HEK293T (cell line): Measurements from ENCODE around the gene SLC1A6.

Experiments used
- NFRKB ChIP-seq: fragments of 450-650 bp; IDR thresholded peaks from 2 replicates; pipeline ENCODE4 v1.6.1; 2016; ENCODE audit warnings: mild to moderate bottlenecking, moderate library complexity
- SP1 ChIP-seq: fragments of 450-650 bp; IDR thresholded peaks from 2 replicates; pipeline ENCODE4 v1.6.1; 2017
- SUZ12 ChIP-seq: fragments of 450-650 bp; IDR thresholded peaks from 2 replicates; pipeline ENCODE4 v1.6.1; 2016; ENCODE audit warnings: mild to moderate bottlenecking
- ZNF384 ChIP-seq: fragments of 450-650 bp; IDR thresholded peaks from 2 replicates; pipeline ENCODE4 v1.6.1; 2016

GRCh38 chr19:14915116-14915515 lies 64.5 kb downstream of the SLC1A6 start:
- TF ChIP-seq NFRKB (no peak), SP1 (no peak), SUZ12 (no peak), ZNF384 (no peak)
